SK-N-MC (cell line): ENCODE results near the gene SUMO4.

Experiments used
- DNase-seq: peaks from one replicate; pipeline ENCODE4 v3.0.0-alpha.2; 2011; ENCODE audit warnings: low read depth, low spot score
- H3K27ac ChIP-seq: fragments of 200-600 bp; sonication (generic); 2 replicates; pipeline ENCODE4 v1.5.1; 2016; ENCODE audit warnings: mixed run types
- H3K36me3 ChIP-seq: fragments of 200-600 bp; sonication (generic); 2 replicates; pipeline ENCODE4 v1.6.1; 2017; ENCODE audit warnings: antibody characterized with exemption, low read length, mixed read lengths; ENCODE audit not compliant: insufficient read depth
- H3K4me3 ChIP-seq: fragments of 200-600 bp; sonication (generic); 2 replicates; pipeline ENCODE4 v1.5.1; 2016
- H3K9ac ChIP-seq: fragments of 200-600 bp; sonication (generic); 2 replicates; pipeline ENCODE4 v1.8.0; 2017; ENCODE audit warnings: mixed run types, mixed read lengths; ENCODE audit not compliant: insufficient read length
- H3K9me3 ChIP-seq: fragments of 200-600 bp; sonication (generic); 2 replicates; pipeline ENCODE4 v1.6.1; 2017; ENCODE audit warnings: low read depth, mild to moderate bottlenecking, antibody characterized with exemption, low read length, moderate library complexity, mixed read lengths
- EZH2 ChIP-seq: fragments of 200-600 bp; sonication (generic); IDR thresholded peaks from one replicate; pipeline ENCODE4 v1.6.1; 2017; ENCODE audit warnings: antibody characterized with exemption
- FOXP2 ChIP-seq: optimal IDR thresholded peaks from 2 replicates; pipeline ENCODE3; 2011; ENCODE audit warnings: mild to moderate bottlenecking, moderate library complexity; ENCODE audit not compliant: insufficient read depth; ENCODE audit errors: extremely low read length, control extremely low read depth
- POLR2AphosphoS5 ChIP-seq: IDR thresholded peaks from 2 replicates; pipeline ENCODE4 v1.6.1; 2012; ENCODE audit warnings: mild to moderate bottlenecking, low read depth, low read length, borderline replicate concordance

Gene SUMO4

GRCh38 chr6:149397384-149397783 lies 2.7 kb upstream of the SUMO4 start:
- Histone ChIP-seq H3K9me3 (0 out of 2 replicates have a peak, but pooled peaks cover 2% of the 10 kb centered on the region), H3K4me3 (no peak overlapping the region), H3K9ac (no peak overlapping the region), H3K27ac (no peak overlapping the region), H3K36me3 (peaks cover 67% of the 10 kb centered on the region)
- no peak for DNase-seq
- no peak for TF ChIP-seq POLR2AphosphoS5

GRCh38 chr6:149403534-149403933 lies 3.5 kb downstream of the SUMO4 start:
- no peak overlapping the region for H3K9ac ChIP-seq
- H3K4me3 ChIP-seq, result no peak overlapping the region

GRCh38 chr6:149405823-149406765 lies 6.0 kb downstream of the SUMO4 start:
- TF ChIP-seq POLR2AphosphoS5 (no peak), FOXP2 (no peak), EZH2 (no peak)
- Histone ChIP-seq H3K9me3 (no peaks in the 10 kb centered on the region), H3K9ac (peak overlapping the region; percentile 56), H3K4me3 (no peak overlapping the region), H3K36me3 (peaks cover 47% of the 10 kb centered on the region), H3K27ac (peak overlapping the region; percentile 85)
- DNase-seq, result peak; percentile 32

More at GRCh38 chr6:149403534-149403933, 3.5 kb downstream of the SUMO4 start:
- Histone ChIP-seq H3K36me3 (peaks cover 59% of the 10 kb centered on the region), H3K9me3 (no peaks in the 10 kb centered on the region), H3K27ac (no peak overlapping the region)
- no peak for TF ChIP-seq EZH2
- no peak for TF ChIP-seq FOXP2
- no peak for TF ChIP-seq POLR2AphosphoS5
- no peak for DNase-seq

- DNase-seq, result no peak
- no peak overlapping the region for H3K27ac ChIP-seq
- no peak overlapping the region for H3K4me3 ChIP-seq
Measured at GRCh38 chr6:149409617-149410016, 9.6 kb downstream of the SUMO4 start.

GRCh38 chr6:149410557-149410956 lies 10.5 kb downstream of the SUMO4 start:
- no peak for TF ChIP-seq FOXP2
- no peak for TF ChIP-seq EZH2
- no peak for TF ChIP-seq POLR2AphosphoS5
- H3K9ac ChIP-seq, result no peak overlapping the region
- H3K36me3 ChIP-seq, result peaks cover 24% of the 10 kb centered on the region
- DNase-seq, result no peak
- no peaks in the 10 kb centered on the region for H3K9me3 ChIP-seq
- H3K4me3 ChIP-seq, result no peak overlapping the region
- H3K27ac ChIP-seq, result no peak overlapping the region

More at GRCh38 chr6:149409617-149410016, 9.6 kb downstream of the SUMO4 start:
- H3K9me3 ChIP-seq, result no peaks in the 10 kb centered on the region
- TF ChIP-seq EZH2, result no peak
- TF ChIP-seq FOXP2, result no peak
- peaks cover 30% of the 10 kb centered on the region for H3K36me3 ChIP-seq
- no peak overlapping the region for H3K9ac ChIP-seq

GRCh38 chr6:149414009-149414408 lies 13.9 kb downstream of the SUMO4 start:
- no peak overlapping the region for H3K9ac ChIP-seq
- TF ChIP-seq FOXP2, result no peak
- no peak for TF ChIP-seq EZH2
- no peak for TF ChIP-seq POLR2AphosphoS5
- H3K27ac ChIP-seq, result no peak overlapping the region
- H3K4me3 ChIP-seq, result no peak overlapping the region
- DNase-seq, result no peak
- H3K9me3 ChIP-seq, result no peaks in the 10 kb centered on the region
- peaks cover 19% of the 10 kb centered on the region for H3K36me3 ChIP-seq

GRCh38 chr6:149414821-149415220 lies 14.8 kb downstream of the SUMO4 start:
- peaks cover 12% of the 10 kb centered on the region for H3K36me3 ChIP-seq
- H3K27ac ChIP-seq, result no peak overlapping the region
- no peaks in the 10 kb centered on the region for H3K9me3 ChIP-seq
- H3K9ac ChIP-seq, result no peak overlapping the region
- H3K4me3 ChIP-seq, result no peak overlapping the region
- no peak for DNase-seq
- no peak for TF ChIP-seq EZH2
- no peak for TF ChIP-seq POLR2AphosphoS5
- no peak for TF ChIP-seq FOXP2

GRCh38 chr6:149419696-149420404 lies 19.8 kb downstream of the SUMO4 start:
- no peak for DNase-seq
- TF ChIP-seq POLR2AphosphoS5 (no peak), FOXP2 (no peak), EZH2 (no peak)
- Histone ChIP-seq H3K9me3 (no peaks in the 10 kb centered on the region), H3K36me3 (no peaks in the 10 kb centered on the region), H3K27ac (no peak overlapping the region), H3K4me3 (no peak overlapping the region), H3K9ac (no peak overlapping the region)

- DNase-seq, result no peak
- H3K36me3 ChIP-seq, result no peaks in the 10 kb centered on the region
- no peak for TF ChIP-seq FOXP2
- TF ChIP-seq POLR2AphosphoS5, result no peak
- no peak for TF ChIP-seq EZH2
Measured at GRCh38 chr6:149421132-149421531, 21.1 kb downstream of the SUMO4 start.

More at GRCh38 chr6:149421132-149421531, 21.1 kb downstream of the SUMO4 start:
- Histone ChIP-seq H3K9ac (no peak overlapping the region), H3K27ac (no peak overlapping the region), H3K4me3 (no peak overlapping the region), H3K9me3 (no peaks in the 10 kb centered on the region)
